Mucosa of stomach (tissue), 1 donor: ENCODE measurements around the gene OTUD7B.
A peak's percentile ranks its signal among the peaks of the same experiment; 100 is the strongest.

Source experiments
- H3K27me3 ChIP-seq: one replicate; pipeline ENCODE4 v1.7.0; 2013; ENCODE audit warnings: mild to moderate bottlenecking, low read length; ENCODE audit not compliant: control insufficient read depth, insufficient read depth
- H3K36me3 ChIP-seq: one replicate; pipeline ENCODE4 v1.7.0; 2013; ENCODE audit warnings: low read length; ENCODE audit not compliant: control insufficient read depth, insufficient read depth
- H3K4me1 ChIP-seq: one replicate; pipeline ENCODE4 v1.7.0; 2013; ENCODE audit warnings: mild to moderate bottlenecking, low read length; ENCODE audit not compliant: control insufficient read depth, insufficient read depth
- H3K4me3 ChIP-seq: one replicate; pipeline ENCODE4 v1.7.0; 2013; ENCODE audit warnings: low read length
- H3K9ac ChIP-seq: one replicate; pipeline ENCODE4 v1.7.0; 2013; ENCODE audit warnings: mild to moderate bottlenecking, low read length, moderate library complexity
- H3K9me3 ChIP-seq: one replicate; pipeline ENCODE4 v1.7.0; 2013; ENCODE audit warnings: mild to moderate bottlenecking, low read length, moderate library complexity; ENCODE audit not compliant: control insufficient read depth
- donor health status: Pancreatic carcinoma.

OTUD7B gene

DNA sequence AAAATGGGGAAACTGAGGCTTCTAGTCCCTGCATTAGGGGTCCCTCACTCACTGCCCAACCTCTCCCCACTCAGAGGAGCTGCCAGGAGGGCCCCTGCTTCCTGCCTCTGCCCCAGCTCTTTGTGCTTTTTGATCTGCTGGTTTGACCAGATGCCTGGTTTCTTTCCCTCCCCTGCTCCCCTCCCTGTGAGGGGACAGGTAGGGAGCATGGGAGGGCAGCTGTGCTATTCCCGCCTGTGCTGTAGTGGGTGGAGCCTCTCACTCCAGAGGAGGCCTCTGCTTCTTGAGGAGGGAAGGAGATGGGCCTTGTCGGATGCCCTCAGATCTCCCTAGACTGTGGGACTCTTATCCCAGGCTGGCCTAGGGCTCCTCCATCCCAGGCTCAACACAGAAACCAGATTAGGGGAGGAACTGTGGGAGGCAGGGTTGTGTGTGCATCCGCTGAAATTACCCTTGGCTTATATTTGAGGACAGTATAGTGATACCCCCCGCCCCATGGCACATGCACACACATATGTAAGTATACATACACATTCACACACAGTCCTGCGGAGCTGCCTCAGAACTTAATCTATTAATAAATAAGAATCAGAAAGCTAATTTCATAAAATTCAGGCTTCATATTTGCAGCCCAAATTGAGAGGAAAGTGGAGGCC is 106.6 kb downstream of the OTUD7B start:
- Histone ChIP-seq H3K36me3 (no peaks in the 10 kb centered on the region), H3K9ac (no peak overlapping the region), H3K27me3 (peaks cover 3% of the 10 kb centered on the region), H3K4me3 (no peak overlapping the region), H3K4me1 (peaks cover 6% of the 10 kb centered on the region), H3K9me3 (no peaks in the 10 kb centered on the region)

- peak within 1 kb of the TSS; percentile 73 for H3K4me3 ChIP-seq
- peak within 1 kb of the TSS; percentile 78 for H3K9ac ChIP-seq
- no peaks in the 10 kb centered on the region for H3K27me3 ChIP-seq
Measured at GRCh38 chr1:149899460-149900284, 110.9 kb downstream of the OTUD7B start, which contains the start of gene BOLA1. Gene BOLA1 (plus strand): TSS chr1:149899568. CDS start chr1:149900060, 492 bp downstream.

GRCh38 chr1:149896575-149896974 is 114.0 kb downstream of the OTUD7B start:
- no peaks in the 10 kb centered on the region for H3K36me3 ChIP-seq
- no peaks in the 10 kb centered on the region for H3K27me3 ChIP-seq
- H3K4me3 ChIP-seq: no peak overlapping the region
- no peaks in the 10 kb centered on the region for H3K9me3 ChIP-seq
- H3K9ac ChIP-seq: no peak overlapping the region
- H3K4me1 ChIP-seq: peaks cover 6% of the 10 kb centered on the region

More at GRCh38 chr1:149899460-149900284, 110.9 kb downstream of the OTUD7B start, which contains the start of gene BOLA1:
- Histone ChIP-seq H3K4me1 (peaks cover 6% of the 10 kb centered on the region), H3K9me3 (no peaks in the 10 kb centered on the region), H3K36me3 (no peaks in the 10 kb centered on the region)

DNA sequence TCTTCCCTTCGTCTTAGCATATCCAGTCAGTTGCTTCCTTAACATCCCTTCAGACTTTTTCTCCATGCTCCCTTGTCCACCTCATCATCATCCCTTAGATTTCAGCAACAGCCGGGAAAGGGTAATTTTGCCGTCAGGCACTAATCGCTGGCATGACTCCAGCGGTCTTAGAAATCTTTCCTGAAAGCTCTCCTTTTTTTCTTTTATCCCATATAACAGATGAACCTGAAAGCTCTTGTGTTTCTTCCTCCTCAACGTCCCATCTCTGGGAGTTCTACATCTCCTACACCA is 121.6 kb downstream of the OTUD7B start:
- Histone ChIP-seq H3K36me3 (no peaks in the 10 kb centered on the region), H3K9ac (peak overlapping the region; percentile 90), H3K4me3 (peak overlapping the region; percentile 66), H3K4me1 (no peaks in the 10 kb centered on the region), H3K27me3 (no peaks in the 10 kb centered on the region), H3K9me3 (no peaks in the 10 kb centered on the region)

- peak overlapping the region; percentile 66 for H3K4me3 ChIP-seq
- no peaks in the 10 kb centered on the region for H3K9me3 ChIP-seq
- H3K27me3 ChIP-seq: no peaks in the 10 kb centered on the region
- H3K4me1 ChIP-seq: no peaks in the 10 kb centered on the region
- H3K36me3 ChIP-seq: no peaks in the 10 kb centered on the region
- H3K9ac ChIP-seq: peak overlapping the region; percentile 90
Measured at GRCh38 chr1:149888247-149888998, 122.1 kb downstream of the OTUD7B start.
